ENCODE results near the gene CD63.
A peak's percentile ranks its signal among the peaks of the same experiment; 100 is the strongest.

Gene CD63

GRCh38 chr12:55738123-55739024, 9.6 kb upstream of the CD63 start:
- DNase-seq: peak; percentile 78

- no peak for DNase-seq
Observed at GRCh38 chr12:55737581-55738122, 8.8 kb upstream of the CD63 start.

- DNase-seq: no peak
Observed at GRCh38 chr12:55736780-55737580, 8.2 kb upstream of the CD63 start.

- no peak for DNase-seq
Observed at GRCh38 chr12:55736076-55736475, 7.3 kb upstream of the CD63 start.

- DNase-seq: no peak
Observed at GRCh38 chr12:55734595-55734994, 5.8 kb upstream of the CD63 start.

- DNase-seq: no peak
Observed at GRCh38 chr12:55733858-55734257, 5.0 kb upstream of the CD63 start.

- DNase-seq: no peak
Observed at GRCh38 chr12:55733021-55733555, 4.3 kb upstream of the CD63 start.

GRCh38 chr12:55732288-55732687, 3.5 kb upstream of the CD63 start:
- DNase-seq: no peak

GRCh38 chr12:55729819-55730818, 1.3 kb upstream of the CD63 start:
- no peak for DNase-seq

GRCh38 chr12:55728186-55728938, 447 bp downstream of the CD63 start:
- no peak for DNase-seq

GRCh38 chr12:55727643-55728185, 1.1 kb downstream of the CD63 start:
- DNase-seq: no peak

- DNase-seq: no peak
Observed at GRCh38 chr12:55726971-55727370, 1.8 kb downstream of the CD63 start.

GRCh38 chr12:55725556-55725955, 3.3 kb downstream of the CD63 start:
- DNase-seq: no peak

- DNase-seq: no peak
Observed at GRCh38 chr12:55724940-55725309, 3.9 kb downstream of the CD63 start.

GRCh38 chr12:55724226-55724939, 4.4 kb downstream of the CD63 start:
- no peak for DNase-seq

- no peak for DNase-seq
Observed at GRCh38 chr12:55723516-55724225, 5.1 kb downstream of the CD63 start.

- no peak for DNase-seq
Observed at GRCh38 chr12:55722948-55723347, 5.9 kb downstream of the CD63 start.

- DNase-seq: no peak
Observed at GRCh38 chr12:55721601-55722213, 7.1 kb downstream of the CD63 start.

GRCh38 chr12:55720894-55721444, 7.8 kb downstream of the CD63 start:
- DNase-seq: no peak
